ENCODE measurements around the gene MNT. TPM values are rescaled to one million over a fixed set of nuclear protein-coding genes. Genes with fewer than 3 reads are reported as not detected.

MNT gene
- total and polyA plus RNA-seq, 2 of the 8 experiments (the other 6 are each of a cell fraction or from before 2014, with no cell fraction given), result 5.0 to 17.3 TPM

GRCh38 chr17:2380950-2381649 is 19.8 kb downstream of the MNT start:
- Histone ChIP-seq H2BK20ac (ENCODE audit: low read length) (no peak overlapping the region), H3K56ac (replicated peaks; ENCODE audit: insufficient read length, low read depth, low read length) (no peak overlapping the region), H4K8ac (ENCODE audit: extremely low read depth, insufficient read depth, low read length) (no peak overlapping the region), H3K36me3 (ENCODE audit: control insufficient read depth in 2 of 4, insufficient read depth in 4 of 4, low read length in 3 of 4) (peaks cover 0 to 8% (median 3%) of the 10 kb centered on the region in 4 experiments; a peak in 3 of 8 replicates), H2AK5ac (ENCODE audit: low read depth, low read length) (no peak overlapping the region), H3K27ac (ENCODE audit: low read depth, low read length) (no peak overlapping the region), H3K18ac (ENCODE audit: extremely low read depth, low read length) (no peak overlapping the region), H4K5ac (ENCODE audit: insufficient read length, low read depth, low read length) (no peak overlapping the region), H2AFZ (ENCODE audit: low read length) (no peak overlapping the region), H3K9me3 (ENCODE audit: insufficient read depth in 2 of 2, low read depth in 1 of 2, low read length in 1 of 2) (no peaks in the 10 kb centered on the region), H3K23me2 (ENCODE audit: low read depth, low read length) (no peaks in the 10 kb centered on the region), H3K14ac (ENCODE audit: insufficient read length) (no peak overlapping the region), H3K79me1 (ENCODE audit: low read depth, low read length) (no peaks in the 10 kb centered on the region; the same call in 1 of the 2 replicates), H4K20me1 (replicated peaks in 1 of 2; ENCODE audit: control insufficient read depth in 1 of 2, insufficient read depth in 2 of 2, low read length in 2 of 2) (peaks cover 2% of the 10 kb centered on the region in 2 experiments), H3K23ac (ENCODE audit: insufficient read length) (no peak overlapping the region), H2BK12ac (ENCODE audit: low read depth, low read length) (no peak overlapping the region), H3K4me1 (replicated peaks in 1 of 4; ENCODE audit: control insufficient read depth in 3 of 4, insufficient read depth in 4 of 4, low read length in 3 of 4) (peaks cover 0 to 15% (median 6%) of the 10 kb centered on the region in 4 experiments; a peak in 5 of 7 replicates), H2BK5ac (ENCODE audit: low read depth, low read length) (no peak overlapping the region), H3K9ac (replicated peaks in 1 of 4; ENCODE audit: extremely low read depth in 1 of 4, low read depth in 3 of 4, low read length in 3 of 4) (no peak overlapping the region), H2BK15ac (ENCODE audit: low read length) (no peak overlapping the region), H3K4me3 (ENCODE audit: extremely low read depth in 1 of 4, insufficient read depth in 2 of 4, low read depth in 3 of 4, low read length in 4 of 4) (no peak overlapping the region), H3K79me2 (ENCODE audit: control insufficient read depth in 1 of 2, insufficient read depth in 2 of 2, low read length in 2 of 2) (no peaks in the 10 kb centered on the region), H2BK120ac (replicated peaks; ENCODE audit: low read depth, low read length) (no peak overlapping the region), H3K4me2 (ENCODE audit: insufficient read depth in 1 of 2, low read depth in 2 of 2, low read length in 2 of 2) (no peak overlapping the region), H3K4ac (replicated peaks; ENCODE audit: insufficient read length, low read depth, low read length) (no peak overlapping the region), H3K27me3 (replicated peaks in 1 of 4; ENCODE audit: control insufficient read depth in 3 of 4, extremely low read depth in 1 of 4, insufficient read depth in 3 of 4, low read length in 3 of 4) (no peaks in the 10 kb centered on the region), H4K91ac (replicated peaks; ENCODE audit: insufficient read length, low read length) (no peak overlapping the region)
- ChIA-PET POLR2A (ENCODE audit: partially characterized antibody) (interaction anchor here (0.8 to 15.4 kb wide), 12 partner anchors 8 to 52 kb away, joined by 3 to 193 read pairs (median 4); partner anchors contain the start of gene MNT), CTCF (ENCODE audit: partially characterized antibody) (interaction anchor here (0.7 to 11.8 kb wide), 9 partner anchors 10 to 278 kb away, joined by 3 to 216 read pairs (median 48); partner anchors contain the start of gene MNT)
- FAIRE-seq (no peak), DNase-seq (ENCODE audit: low read depth in 1 of 2, low spot score in 2 of 2) (no peak)
- 88% methylated on average over 15 of the region's 15 CpGs; no CpG with 5 or more reads in 1 of the 2 experiments for WGBS, 2 experiments (ENCODE audit: extremely low coverage in 1 of 2, insufficient coverage in 1 of 2, insufficient read length in 1 of 2, insufficient replicate concordance in 2 of 2, low coverage in 1 of 2, low lambda C conversion rate in 2 of 2, missing lambda C conversion rate in 1 of 2)
- TF ChIP-seq NANOG (IDR thresholded peaks at IDR 0.05; ENCODE audit: insufficient read depth, low read depth, low read length, poor library complexity, severe bottlenecking), result no peak
- TF ChIP-seq POLR2AphosphoS5 (IDR thresholded peaks at IDR 0.05; ENCODE audit: low read depth, low read length), result 0 out of 2 replicates have a peak, but pooled peaks have one; percentile 12
- no peak for TF ChIP-seq RAD21 (IDR thresholded peaks at IDR 0.05 in 1 of 2, conservative IDR thresholded peaks at IDR 0.05 in 1 of 2; ENCODE audit: low read depth in 2 of 2, low read length in 2 of 2)
- no peak for TF ChIP-seq RNF2 (IDR thresholded peaks at IDR 0.05; ENCODE audit: borderline replicate concordance, low read depth, low read length, missing control alignments, poor library complexity, severe bottlenecking)
- no peak for TF ChIP-seq SIRT6 (IDR thresholded peaks at IDR 0.05; ENCODE audit: low read length)
- TF ChIP-seq CREB1 (IDR thresholded peaks at IDR 0.05), result no peak
